Islet precursor cell (in vitro differentiated cells): ENCODE results near the gene DNAJB4.
"Not testable (repeated sequence)": the region's sequence is repeated elsewhere in the genome, so short reads cannot be mapped to it uniquely, and the experiment has no call there.

Experiments
- DNase-seq: peaks from one replicate; pipeline ENCODE4 v3.0.0-alpha.2; 2018

Gene DNAJB4

GRCh38 chr1:77991638-77992037, 13.1 kb upstream of the DNAJB4 start:
- DNase-seq = no peak

GRCh38 chr1:77994117-77994705, 10.5 kb upstream of the DNAJB4 start:
- DNase-seq = no peak

DNA sequence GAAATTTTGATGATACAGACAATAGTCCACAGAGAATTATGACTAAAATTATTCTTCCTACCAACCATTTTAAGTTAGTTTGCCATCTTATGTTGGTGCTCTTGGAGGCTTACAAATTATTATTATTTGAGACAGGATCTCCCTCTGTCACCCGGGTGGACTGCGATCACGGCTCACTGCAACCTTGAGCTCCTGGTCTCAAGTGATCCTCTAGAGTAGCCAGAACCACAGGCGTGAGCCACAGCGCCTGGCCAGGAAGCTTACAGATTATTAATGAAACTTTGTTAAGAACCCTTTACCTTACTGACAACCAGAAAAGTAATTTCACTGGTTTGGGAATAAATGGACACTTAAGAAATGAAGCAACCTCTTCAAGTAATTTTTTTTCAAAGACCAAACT, 8.0 kb upstream of the DNAJB4 start:
- no peak for DNase-seq

- not testable (repeated sequence) for DNase-seq
Measured at GRCh38 chr1:78000536-78000935, 4.2 kb upstream of the DNAJB4 start.

GRCh38 chr1:78003070-78003746, 1.5 kb upstream of the DNAJB4 start:
- DNase-seq = no peak

- peak; percentile 92 for DNase-seq
Measured at GRCh38 chr1:78003882-78004718, 639 bp upstream of the DNAJB4 start.

- DNase-seq = no peak
Measured at GRCh38 chr1:78005448-78005722, 646 bp downstream of the DNAJB4 start.

DNA sequence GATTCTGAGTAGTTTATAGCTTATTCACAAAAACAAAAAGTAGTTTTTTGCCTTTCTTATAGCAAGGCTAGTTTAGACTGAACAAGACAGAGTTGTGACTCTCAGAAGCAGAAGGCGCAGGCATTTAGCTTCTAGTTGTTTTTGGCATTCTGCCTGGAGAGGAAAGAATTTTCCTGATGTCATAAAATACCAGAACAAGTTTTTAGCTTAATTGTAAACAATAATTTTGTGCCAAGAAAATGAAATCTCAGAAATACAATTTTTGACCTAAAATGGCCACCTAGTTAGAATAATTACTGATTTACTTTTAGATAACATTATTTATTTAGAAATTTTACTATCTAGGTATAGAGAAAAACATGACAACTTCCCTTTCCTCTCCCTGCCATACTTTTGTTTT, 1.0 kb downstream of the DNAJB4 start:
- no peak for DNase-seq

DNA sequence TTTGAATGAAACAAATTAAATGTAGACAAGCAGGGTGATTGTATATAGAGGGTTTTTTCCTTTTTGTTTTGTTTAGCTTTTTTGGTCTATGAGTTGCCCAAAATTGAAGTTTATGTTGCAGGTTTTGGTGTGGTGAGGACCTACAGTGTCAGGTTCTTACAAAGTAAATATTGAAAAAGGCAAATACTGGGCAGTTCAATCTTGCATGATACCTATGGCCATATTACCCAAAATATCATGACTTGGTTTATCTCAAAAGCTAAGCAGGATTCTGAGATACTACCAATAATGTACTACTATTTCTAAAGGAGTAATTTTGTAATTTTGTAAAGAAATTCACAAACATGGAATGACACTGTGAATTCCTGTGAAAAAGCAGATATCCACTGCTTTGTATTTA, 1.8 kb downstream of the DNAJB4 start:
- no peak for DNase-seq

DNA sequence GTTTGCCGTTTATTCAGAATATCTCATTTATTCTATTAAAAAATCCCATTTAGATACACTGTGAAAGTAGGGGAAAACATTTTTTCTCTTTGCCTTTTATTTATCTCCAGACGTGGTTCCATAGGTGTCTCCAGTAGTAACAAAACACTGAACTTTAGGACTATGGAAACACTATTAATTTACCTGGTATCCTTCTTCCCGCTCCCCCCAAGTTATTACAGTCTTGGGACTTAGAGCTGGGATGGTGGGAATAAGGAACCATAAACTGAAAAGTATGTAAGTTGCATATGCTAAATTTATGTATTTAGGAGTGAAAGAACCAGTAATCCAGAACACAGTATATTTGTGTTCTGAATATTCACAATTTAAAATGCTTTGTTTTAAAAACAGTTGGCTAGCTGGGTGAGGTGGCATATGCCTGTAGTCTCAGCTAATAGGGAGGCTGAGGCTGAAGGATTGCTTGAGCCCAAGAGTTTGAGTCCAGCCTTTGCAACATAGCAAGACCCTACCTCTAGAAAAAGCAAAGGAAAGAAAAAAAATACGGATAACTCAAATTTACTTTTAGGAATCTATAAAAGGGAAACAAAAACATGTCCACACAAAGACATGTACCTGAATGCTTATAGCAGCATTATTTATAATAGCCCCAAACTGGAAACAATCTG, 3.1 kb downstream of the DNAJB4 start:
- no peak for DNase-seq

- DNase-seq = no peak
Measured at GRCh38 chr1:78009276-78009675, 4.5 kb downstream of the DNAJB4 start.

GRCh38 chr1:78009836-78010235, 5.1 kb downstream of the DNAJB4 start:
- no peak for DNase-seq

DNA sequence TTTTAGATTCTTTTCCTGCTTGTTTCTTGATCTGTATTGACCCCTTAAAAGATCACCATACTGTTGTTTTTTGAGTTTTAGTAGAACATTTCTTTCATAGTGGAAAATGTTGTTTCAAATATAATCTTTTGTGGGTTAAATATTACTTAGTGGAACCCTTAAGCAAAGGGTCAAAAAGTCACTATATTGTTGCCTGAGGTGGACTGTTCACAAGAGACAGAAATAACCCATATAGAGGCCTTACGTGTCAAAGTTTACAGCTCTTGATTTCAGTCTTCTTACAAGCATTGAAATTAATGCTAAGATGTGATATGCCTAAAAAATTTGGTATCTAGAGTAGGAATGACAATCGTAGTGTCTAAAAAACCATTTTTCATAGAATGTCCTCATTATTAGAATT, 6.3 kb downstream of the DNAJB4 start:
- DNase-seq = no peak

- no peak for DNase-seq
Measured at GRCh38 chr1:78015148-78015547, 10.4 kb downstream of the DNAJB4 start.

DNA sequence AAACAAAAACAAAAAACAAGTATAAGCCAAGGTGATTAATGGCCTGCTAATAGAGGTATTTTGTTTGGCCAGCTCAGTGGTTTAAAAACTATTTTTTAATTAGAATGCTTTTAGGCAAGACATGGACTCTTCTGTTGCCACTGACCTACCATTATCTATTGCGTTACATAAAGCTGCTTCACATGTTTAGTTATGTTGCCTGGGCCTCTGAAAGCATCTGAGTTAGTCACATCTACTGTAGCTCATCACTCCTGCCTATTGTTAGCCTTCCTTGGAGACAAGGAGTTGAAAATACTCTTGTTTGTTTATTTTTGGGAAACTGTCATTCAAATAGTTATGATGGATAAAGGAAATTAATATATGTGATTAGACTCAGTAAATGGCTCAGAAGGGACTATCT, 14.3 kb downstream of the DNAJB4 start:
- DNase-seq = no peak

GRCh38 chr1:78021134-78021533, 16.4 kb downstream of the DNAJB4 start:
- not testable (repeated sequence) for DNase-seq

- no peak for DNase-seq
Measured at GRCh38 chr1:78029793-78030192, 25.1 kb downstream of the DNAJB4 start.

DNA sequence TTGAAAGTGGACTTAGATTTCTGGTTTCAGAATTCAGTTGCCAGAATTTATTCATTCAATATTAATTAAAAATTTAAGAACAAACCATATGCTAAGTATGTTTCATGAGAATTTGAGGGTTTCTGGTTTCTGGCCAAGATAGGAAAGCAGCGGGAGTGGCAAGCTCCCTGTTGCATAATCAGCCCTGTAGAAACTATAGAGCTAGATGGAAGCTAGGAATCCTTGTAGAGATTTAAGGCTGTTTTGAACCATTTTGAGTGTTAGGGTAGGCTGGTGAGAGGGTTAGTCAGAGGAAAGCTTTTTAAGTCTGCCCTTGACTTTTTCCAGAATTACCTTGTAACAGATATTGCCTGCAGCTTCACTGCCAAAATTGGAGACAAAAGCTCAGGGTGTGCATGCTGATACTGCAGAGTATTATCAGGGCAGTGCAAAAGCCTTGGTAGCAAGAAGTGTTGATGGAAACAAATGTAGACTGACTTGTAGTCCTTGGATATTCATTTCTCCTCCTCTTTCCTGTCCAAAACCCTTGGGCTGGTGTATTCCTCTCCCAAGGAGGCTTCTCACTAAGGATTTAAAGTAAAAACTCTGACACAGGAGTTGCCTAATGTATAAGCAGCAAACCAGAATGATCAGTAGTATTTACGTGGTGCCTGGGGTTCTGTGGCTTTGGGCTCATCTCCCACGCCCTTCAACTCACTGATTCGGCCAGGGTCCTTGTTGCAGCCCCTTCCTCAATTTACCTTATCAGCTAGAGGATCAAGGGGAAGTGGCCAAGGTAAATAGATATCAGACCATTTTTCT, 28.5 kb downstream of the DNAJB4 start:
- DNase-seq = no peak

DNA sequence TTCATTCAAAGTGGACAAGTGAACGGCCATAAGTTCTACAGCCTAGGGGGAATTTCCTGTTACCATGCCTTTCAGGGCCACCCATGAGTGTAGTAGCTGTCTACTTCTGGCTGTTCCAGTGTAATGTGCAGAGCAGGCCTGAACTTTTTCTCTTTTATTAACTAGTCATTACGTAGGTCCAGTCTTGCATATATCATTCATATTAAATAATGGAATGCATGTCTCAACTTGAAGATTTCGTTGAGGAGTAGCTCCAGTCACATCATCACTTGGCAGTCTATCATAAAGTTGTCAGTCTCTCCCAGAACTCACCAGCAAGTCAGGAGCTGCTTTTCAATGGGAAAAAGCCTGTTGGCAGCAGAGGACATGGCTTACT, 29.0 kb downstream of the DNAJB4 start:
- DNase-seq = no peak

GRCh38 chr1:78035121-78035520, 30.4 kb downstream of the DNAJB4 start:
- DNase-seq = no peak

- DNase-seq = no peak
Measured at GRCh38 chr1:78036450-78036849, 31.7 kb downstream of the DNAJB4 start.

- DNase-seq = no peak
Measured at GRCh38 chr1:78038071-78038470, 33.3 kb downstream of the DNAJB4 start.

GRCh38 chr1:78038491-78038939, 33.8 kb downstream of the DNAJB4 start:
- no peak for DNase-seq
